HG03135 (cell line): ENCODE measurements around the gene PPM1L.

Experiments used
- ATAC-seq: cut with Tn5 transposase; IDR thresholded peaks from one replicate; pipeline ENCODE4 v1.9.1; 2021; ENCODE audit warnings: mild to moderate bottlenecking, moderate library complexity; ENCODE audit not compliant: unreplicated experiment

The PPM1L gene

GRCh38 chr3:161070980-161071663, 315.1 kb downstream of the PPM1L start:
- no peak for ATAC-seq

- no peak for ATAC-seq
Observed at GRCh38 chr3:161072211-161072621, 316.2 kb downstream of the PPM1L start.

- no peak for ATAC-seq
Observed at GRCh38 chr3:161072751-161073150, 316.7 kb downstream of the PPM1L start.

DNA sequence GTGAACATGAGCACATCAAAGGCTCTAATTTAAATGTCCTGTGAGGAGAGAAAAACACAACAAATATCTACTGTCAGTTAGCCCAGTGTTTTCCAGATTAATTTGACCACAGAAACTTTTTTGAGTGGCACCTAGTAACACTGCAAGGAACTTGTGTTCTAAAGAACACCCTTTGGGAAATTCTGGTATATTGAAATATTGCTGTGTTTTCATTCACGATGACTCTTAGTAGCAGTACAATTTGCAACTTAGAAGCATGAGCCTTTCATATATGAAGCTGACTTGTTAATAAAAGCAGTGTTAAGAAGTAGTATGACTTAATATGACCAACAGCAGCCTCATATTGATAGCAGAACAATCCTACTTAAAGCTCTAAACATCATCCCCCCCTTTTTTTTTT, 317.1 kb downstream of the PPM1L start:
- ATAC-seq = no peak

DNA sequence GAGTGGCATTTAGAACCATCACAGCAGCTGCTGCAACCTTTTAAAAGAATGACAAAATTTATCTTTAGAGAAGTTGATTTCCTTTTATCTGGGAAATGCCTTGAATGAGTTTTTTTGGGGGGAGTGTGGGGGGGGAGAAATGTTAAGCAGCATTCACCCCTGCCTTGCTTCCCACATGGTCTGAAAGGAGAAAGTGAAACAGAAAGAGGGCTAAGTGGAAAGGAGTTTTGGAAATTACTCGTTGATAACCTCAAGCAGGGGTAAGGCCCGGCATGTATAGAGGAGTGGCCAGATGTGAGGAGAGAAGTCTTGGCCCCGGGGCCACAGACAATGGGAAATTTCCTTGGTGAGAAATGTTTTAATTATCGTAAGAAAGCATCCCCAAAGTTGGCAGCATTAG, 325.6 kb downstream of the PPM1L start:
- ATAC-seq = peak; percentile 83

DNA sequence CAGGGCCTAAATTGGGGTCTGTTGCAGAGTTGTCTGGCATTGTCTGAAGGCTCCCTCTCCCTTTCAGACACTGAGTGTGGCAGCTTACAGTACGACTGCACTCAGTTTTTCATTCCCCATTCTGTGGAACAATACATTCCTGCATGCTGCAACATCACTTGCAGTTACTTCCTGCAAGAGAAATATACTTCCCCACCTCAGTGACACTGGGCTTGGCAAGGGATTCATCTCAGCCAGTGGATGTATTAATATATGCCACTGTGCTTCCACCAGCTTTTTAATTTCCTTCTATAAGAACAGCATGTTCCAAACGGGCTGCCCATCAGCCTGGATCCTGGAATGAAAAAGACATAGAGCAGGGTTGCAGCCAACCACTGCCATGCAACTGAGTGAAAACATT, 326.0 kb downstream of the PPM1L start:
- ATAC-seq = peak; percentile 36

- ATAC-seq = no peak
Observed at GRCh38 chr3:161083131-161083530, 327.1 kb downstream of the PPM1L start.

DNA sequence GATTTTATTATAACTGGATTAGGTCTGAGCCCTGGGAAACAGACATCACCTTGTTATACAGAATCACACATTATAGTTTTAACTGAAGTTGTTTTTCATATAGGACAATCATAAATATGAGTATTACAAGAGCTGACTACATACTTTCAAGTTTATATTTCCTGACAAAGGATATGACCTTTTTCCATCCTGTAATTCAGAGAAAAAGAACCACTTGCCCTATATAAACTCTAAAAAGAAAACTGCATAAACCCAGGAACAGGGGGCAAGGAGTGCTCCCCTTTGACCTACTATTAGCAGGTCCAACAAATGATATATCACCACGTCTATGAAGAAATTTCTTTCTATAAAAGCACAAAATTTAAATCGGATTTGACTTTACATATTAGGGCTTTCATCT, 328.2 kb downstream of the PPM1L start:
- ATAC-seq = no peak

DNA sequence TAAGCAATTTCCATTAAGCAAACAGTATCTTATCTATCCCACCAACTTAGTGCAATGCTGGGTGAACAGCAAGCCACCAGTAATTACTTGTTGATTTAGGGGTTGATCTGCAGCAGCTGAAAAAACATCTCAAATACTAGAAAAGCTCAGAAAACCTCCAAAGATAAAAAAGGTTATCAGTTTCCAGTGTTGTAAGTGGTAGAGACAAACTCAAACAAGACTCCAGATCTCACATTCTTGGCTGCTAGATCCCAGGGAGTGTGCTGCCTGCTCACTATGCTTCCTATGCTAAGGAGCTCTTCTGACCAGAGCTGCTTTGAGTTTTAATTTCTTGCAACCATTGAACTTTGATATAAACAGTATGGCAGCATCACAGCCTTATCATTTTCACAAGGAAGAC, 337.9 kb downstream of the PPM1L start:
- no peak for ATAC-seq

- ATAC-seq = no peak
Observed at GRCh38 chr3:161096771-161097367, 340.8 kb downstream of the PPM1L start.

GRCh38 chr3:161100994-161101393, 345.0 kb downstream of the PPM1L start:
- ATAC-seq = no peak

DNA sequence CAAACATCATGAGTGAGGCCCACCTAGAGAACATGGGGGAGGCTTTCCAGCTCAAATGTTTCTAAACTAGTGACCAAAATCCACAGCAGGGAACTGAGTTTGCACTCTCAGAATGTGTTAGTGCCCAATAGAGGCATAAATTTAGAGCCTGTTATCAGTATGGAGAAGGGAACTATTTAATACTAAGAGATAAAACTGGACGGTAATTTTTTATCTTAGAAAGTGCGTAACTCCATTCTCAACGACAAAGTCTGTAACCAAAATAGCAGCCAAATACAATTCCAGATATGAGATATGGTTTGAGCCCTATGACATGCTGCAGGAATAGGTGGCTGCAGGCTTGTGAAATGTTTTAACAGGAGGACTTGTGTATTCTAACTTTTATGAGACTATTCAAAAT, 345.6 kb downstream of the PPM1L start:
- no peak for ATAC-seq

DNA sequence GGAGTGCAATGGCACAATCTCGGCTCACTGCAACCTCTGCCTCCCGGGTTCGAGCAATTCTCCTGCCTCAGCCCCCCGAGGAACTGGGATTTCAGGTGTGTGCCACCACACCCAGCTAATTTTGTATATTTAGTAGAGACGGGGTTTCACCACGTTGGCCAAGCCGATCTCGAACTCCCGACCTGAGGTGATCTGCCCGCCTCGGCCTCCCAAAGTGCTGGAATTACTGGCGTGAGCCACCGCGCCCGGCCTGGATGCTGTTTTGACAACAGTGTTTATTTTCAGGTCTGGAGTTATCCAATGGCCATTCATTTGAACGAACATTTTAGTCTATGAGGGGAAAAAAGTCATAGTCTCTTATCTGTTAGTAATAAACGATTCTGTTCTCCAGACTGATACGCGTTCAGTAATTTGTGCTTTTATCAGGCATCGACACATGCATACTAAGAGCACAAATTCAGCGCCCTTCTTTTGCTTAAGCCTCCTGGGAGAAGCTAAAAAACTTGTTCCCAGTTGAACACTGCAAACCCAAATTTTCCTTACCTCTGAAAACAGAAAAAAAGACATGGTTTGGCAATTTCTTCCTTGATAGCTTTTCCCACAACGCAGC, 347.9 kb downstream of the PPM1L start:
- no peak for ATAC-seq

GRCh38 chr3:161104561-161105551, 348.8 kb downstream of the PPM1L start, which contains the start of gene B3GALNT1:
Gene B3GALNT1, minus strand, starts transcription at chr3:161105349. Its CDS starts 18,595 bp downstream, at chr3:161086754.
- ATAC-seq = peak; percentile 70

GRCh38 chr3:161107311-161107710, 351.3 kb downstream of the PPM1L start:
- ATAC-seq = no peak

DNA sequence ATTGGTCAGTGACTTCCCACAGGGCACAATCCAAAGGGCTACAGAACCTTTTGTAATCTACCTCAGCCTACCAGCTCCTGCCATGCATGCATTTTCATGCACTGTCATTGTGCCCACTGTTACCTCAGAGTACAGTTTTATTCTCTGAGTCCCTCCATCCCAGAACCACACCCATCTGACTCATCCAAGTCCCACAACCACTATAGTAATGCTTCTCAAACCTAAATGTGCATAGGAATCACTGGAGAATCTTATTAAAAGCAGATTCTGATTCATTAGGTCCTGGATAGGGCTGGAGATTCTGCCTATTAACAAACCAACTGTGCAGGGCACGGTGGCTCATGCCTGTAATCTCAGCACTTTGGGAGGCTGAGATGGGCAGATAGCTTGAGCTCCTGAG, 352.8 kb downstream of the PPM1L start:
- no peak for ATAC-seq

DNA sequence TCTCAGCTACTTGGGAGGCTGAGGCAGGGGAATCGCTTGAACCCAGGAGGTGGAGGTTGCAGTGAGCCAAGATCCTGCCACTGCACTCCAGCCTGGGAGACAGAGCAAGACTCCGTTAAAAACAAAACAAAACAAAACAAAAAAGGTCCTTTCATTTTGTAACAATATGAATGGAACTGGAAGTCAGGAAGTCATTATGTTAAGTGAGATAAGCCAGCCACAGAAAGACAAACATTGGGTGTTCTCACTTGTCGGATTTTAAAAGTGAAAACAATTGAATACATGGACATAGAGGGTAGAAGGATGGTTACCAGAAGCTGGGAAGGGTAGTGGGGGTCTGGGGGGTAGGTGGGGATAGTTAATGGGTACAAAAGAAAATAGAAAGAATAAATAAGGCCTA, 361.6 kb downstream of the PPM1L start:
- no peak for ATAC-seq

DNA sequence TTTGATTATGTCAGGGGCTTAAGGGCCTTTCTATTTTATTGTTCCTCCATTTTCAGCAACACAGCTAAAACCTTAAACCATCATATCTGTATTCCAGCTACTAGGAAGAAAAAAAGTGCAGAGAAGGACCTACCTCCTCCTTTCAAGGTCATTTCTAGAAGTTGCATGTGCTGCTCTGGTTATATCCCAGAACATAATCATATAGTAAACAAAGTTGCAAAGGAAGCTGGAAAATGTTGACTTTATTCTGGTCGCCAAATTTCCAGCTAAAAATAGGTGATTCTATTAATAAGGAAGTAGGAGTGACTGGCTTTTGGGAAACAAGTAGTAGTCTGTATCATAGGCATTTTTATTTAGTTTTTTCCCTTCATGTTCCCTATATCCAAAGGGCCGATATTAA, 370.5 kb downstream of the PPM1L start:
- no peak for ATAC-seq
